K562 (cell line): ENCODE measurements around the gene SMIM41. TPM values are rescaled to one million over a fixed set of nuclear protein-coding genes. Genes with fewer than 3 reads are reported as not detected.

Experiments
- ATAC-seq: fragments of 200-7000 bp; cut with Tn5 transposase; 3 replicates; pipeline ENCODE4 v1.9.1; 2020; ENCODE audit warnings: moderate library complexity
- BruUV-seq: library from RNA; stranded (reverse); fragments of 400-500 nt; replicated peaks from 2 replicates; lab custom pipeline; 2021; lab: Mats Ljungman, UMichigan
- CTCF ChIA-PET: fragments of 300-600 bp; formaldehyde crosslinking; extraction: SDS; loops from one replicate; lab custom pipeline; 2021; ENCODE audit warnings: low intra/inter-chr PET ratio; lab: Yijun Ruan, JAX
- POLR2A ChIA-PET: fragments of 300-600, 350-650 bp; sonication (Branson Sonifier 250); formaldehyde crosslinking; extraction: SDS; loops from one replicate; lab custom pipeline; 2021; ENCODE audit warnings: antibody characterized with exemption, inconsistent platforms; lab: Yijun Ruan, JAX
- DNase-seq, 4 experiments: peaks; one replicate each; pipeline versions ENCODE4 v3.0.0 to v3.0.0-alpha.2; 2011 to 2018; ENCODE audit warnings: low spot score in 3 of 4, mixed read lengths in 3 of 4; ENCODE audit errors: extremely low read depth in 1 of 4
- FAIRE-seq: peaks from 2 replicates; lab custom pipeline; 2011; peaks lifted over from hg19 to GRCh38; lab: Jason Lieb, UNC
- H2AFZ ChIP-seq: 2 replicates; pipeline ENCODE4 v1.6.0; 2011; ENCODE audit warnings: low read depth, low read length, control low read depth, inconsistent platforms
- H3K27ac ChIP-seq: fragments of 200-600 bp; 3 replicates; pipeline ENCODE4 v1.8.0; 2011; ENCODE audit warnings: low read depth, mild to moderate bottlenecking, control low read depth, inconsistent platforms, low read length, moderate library complexity, mixed read lengths; ENCODE audit errors: extremely low read depth
- H3K27me3 ChIP-seq, 2 experiments: fragments of 300-600 bp in 1 of 2; 2 replicates in 1 of 2; 3 replicates in 1 of 2; pipeline versions ENCODE4 v1.6.0 to v1.8.0; 2011; ENCODE audit warnings: inconsistent platforms in 2 of 2, low read length in 2 of 2, mild to moderate bottlenecking in 1 of 2, mixed read lengths in 1 of 2, moderate library complexity in 1 of 2; ENCODE audit not compliant: control insufficient read depth in 2 of 2, insufficient read depth in 2 of 2
- H3K36me3 ChIP-seq: fragments of 300-600 bp; 3 replicates; pipeline ENCODE4 v1.8.0; 2011; ENCODE audit warnings: mild to moderate bottlenecking, low read length, inconsistent platforms; ENCODE audit not compliant: control insufficient read depth, insufficient read depth
- H3K4me1 ChIP-seq, 2 experiments: fragments of 200-600 bp in 1 of 2; replicated peaks in 1 of 2; 2 replicates in 1 of 2; 3 replicates in 1 of 2; pipeline versions ENCODE4 v1.5.1 to v1.8.0; 2011; ENCODE audit warnings: inconsistent platforms in 2 of 2, low read length in 2 of 2, mild to moderate bottlenecking in 1 of 2, mixed read lengths in 1 of 2, moderate library complexity in 1 of 2; ENCODE audit not compliant: control insufficient read depth in 2 of 2, insufficient read depth in 2 of 2
- H3K4me2 ChIP-seq: 2 replicates; pipeline ENCODE4 v1.6.1; 2011; ENCODE audit warnings: low read length, control low read depth, inconsistent platforms, mixed read lengths; ENCODE audit not compliant: insufficient read depth
- H3K4me3 ChIP-seq: fragments of 200-600 bp; sonication (generic), shearing (Covaris generic); 2 replicates; pipeline ENCODE4 v1.5.1; 2016; ENCODE audit warnings: control low read depth, inconsistent platforms
- H3K79me2 ChIP-seq: fragments of 200-600 bp; 3 replicates; pipeline ENCODE4 v1.8.0; 2011; ENCODE audit warnings: low read length, inconsistent platforms; ENCODE audit not compliant: control insufficient read depth, insufficient read depth
- H3K9ac ChIP-seq, 2 experiments: 2 replicates each; pipeline versions ENCODE4 v1.6.0 to v1.6.1; 2011; ENCODE audit warnings: low read depth in 2 of 2, low read length in 2 of 2, control low read depth in 1 of 2, inconsistent platforms in 1 of 2, mild to moderate bottlenecking in 1 of 2, mixed read lengths in 1 of 2; ENCODE audit not compliant: insufficient read depth in 1 of 2
- H3K9me1 ChIP-seq: one replicate; pipeline ENCODE4 v1.6.0; 2011; ENCODE audit warnings: inconsistent platforms, mild to moderate bottlenecking, low read length, moderate library complexity; ENCODE audit not compliant: control insufficient read depth, insufficient read depth
- H3K9me3 ChIP-seq: replicated peaks from 2 replicates; pipeline ENCODE4 v1.5.1; 2011; ENCODE audit warnings: low read depth, low read length, inconsistent platforms; ENCODE audit not compliant: control insufficient read depth, insufficient read depth
- H4K20me1 ChIP-seq: replicated peaks from 2 replicates; pipeline ENCODE4 v1.6.1; 2011; ENCODE audit warnings: low read length, inconsistent platforms, mixed read lengths; ENCODE audit not compliant: control insufficient read depth, insufficient read depth
- CTCF ChIP-seq, 3 experiments: IDR thresholded peaks in 2 of 3; conservative IDR thresholded peaks in 1 of 3; 2 replicates each; pipeline ENCODE4 v1.5.1; 2011 to 2012; ENCODE audit warnings: low read length in 3 of 3, mild to moderate bottlenecking in 3 of 3, control low read depth in 2 of 3, improper control_type of control experiment in 1 of 3, inconsistent platforms in 1 of 3, low read depth in 1 of 3, mixed read lengths in 1 of 3, moderate library complexity in 1 of 3; ENCODE audit not compliant: insufficient read depth in 2 of 3
- DPF2 ChIP-seq: fragments of 450-650 bp; IDR thresholded peaks from 2 replicates; pipeline ENCODE4 v1.6.1; 2016
- ETV6 ChIP-seq, 3 experiments: fragments of 150-350 bp in 1 of 3; sonication (generic) in 1 of 3; formaldehyde crosslinking in 1 of 3; IDR thresholded peaks; 2 replicates each; pipeline versions ENCODE4 v1.6.1 to v1.8.0; 2014 to 2022; ENCODE audit warnings: borderline replicate concordance in 2 of 3, low read depth in 2 of 3, antibody characterized with exemption in 1 of 3, low read length in 1 of 3, mild to moderate bottlenecking in 1 of 3, missing genetic modification reagents in 1 of 3
- ID3 ChIP-seq, 2 experiments: fragments of 250-450 bp in 1 of 2; fragments of 450-650 bp in 1 of 2; sonication (Bioruptor Pico) in 1 of 2; IDR thresholded peaks; 2 replicates each; pipeline versions ENCODE4 v1.6.1 to v1.8.0; 2016 to 2021; ENCODE audit warnings: mild to moderate bottlenecking in 2 of 2, moderate library complexity in 2 of 2, missing compliant biosample characterization in 1 of 2, missing genetic modification characterization in 1 of 2
- MEF2D ChIP-seq: conservative IDR thresholded peaks from 2 replicates; pipeline ENCODE4 v1.6.1; 2016; ENCODE audit warnings: low read depth, missing genetic modification characterization, missing compliant biosample characterization
- RAD21 ChIP-seq, 2 experiments: fragments of 250-450 bp in 1 of 2; fragments of 450-650 bp in 1 of 2; sonication (Bioruptor Pico) in 1 of 2; formaldehyde crosslinking in 1 of 2; IDR thresholded peaks in 1 of 2; conservative IDR thresholded peaks in 1 of 2; 2 replicates each; pipeline versions ENCODE4 v1.4.0 to v1.8.0; 2020 to 2022; ENCODE audit warnings: mild to moderate bottlenecking in 2 of 2, moderate library complexity in 1 of 2
- RCOR1 ChIP-seq, 2 experiments: IDR thresholded peaks; 2 replicates each; pipeline ENCODE4 v1.6.1; 2012; ENCODE audit warnings: low read depth in 2 of 2, low read length in 2 of 2, borderline replicate concordance in 1 of 2, improper control_type of control experiment in 1 of 2
- THRAP3 ChIP-seq: fragments of 450-650 bp; IDR thresholded peaks from 2 replicates; pipeline ENCODE4 v1.6.1; 2016; ENCODE audit warnings: mild to moderate bottlenecking, inconsistent platforms, borderline replicate concordance
- ZBTB7A ChIP-seq: IDR thresholded peaks from 2 replicates; pipeline ENCODE4 v1.6.1; 2011; ENCODE audit warnings: low read depth, mild to moderate bottlenecking, low read length, moderate library complexity, borderline replicate concordance; ENCODE audit not compliant: control insufficient read depth
- ZNF354B ChIP-seq: fragments of 250-450 bp; sonication (Bioruptor Pico); IDR thresholded peaks from 2 replicates; pipeline ENCODE4 v1.4.0; 2020
- WGBS: fragments of 100-300 bp; shearing (Covaris generic); methylation state at CpG from one replicate; pipeline ENCODE4 v1.1.6; 2016; ENCODE audit warnings: low coverage, mixed read lengths; ENCODE audit not compliant: insufficient coverage; ENCODE audit errors: missing lambda C conversion rate; 5-methylcytosine and 5-hydroxymethylcytosine counted together
- in situ Hi-C: fragments of 300-500 bp; cut with MboI; formaldehyde crosslinking; loops from 4 replicates; pipeline ENCODE4 v1.15.0; 2018; ENCODE audit warnings: inconsistent platforms, mixed read lengths
- intact Hi-C: fragments of 100-400 bp; cut with micrococcal nuclease; formaldehyde crosslinking; loops from 2 replicates; pipeline ENCODE4 v1.14.2; 2022
- polyA plus RNA-seq, 8 experiments: library from polyadenylated mRNA; depleted of rRNA in 4 of 8; stranded (reverse) in 5 of 8; unstranded in 3 of 8; fragments of >200 nt; fragmentation: Nextera tagmentation in 2 of 8; fragmentation: Illumina TruSeq in 1 of 8; extraction: Ambion mirVana in 2 of 8; extraction: Trizol in 1 of 8; gene quantifications; 2 replicates each; pipeline versions ENCODE4 v1.2.1 to v1.2.3, GENCODE V29; 2011 to 2014; ENCODE audit warnings: inconsistent platforms in 1 of 8, missing spikeins in 1 of 8
- total RNA-seq, 7 experiments: library from RNA; depleted of rRNA in 6 of 7; stranded (reverse); fragments of >200 nt in 6 of 7; fragmentation: Illumina TruSeq in 2 of 7; extraction: Trizol in 2 of 7; gene quantifications; 2 replicates each; pipeline versions ENCODE4 v1.2.1 to v1.2.3, GENCODE V29; 2011 to 2021; ENCODE audit warnings: low replicate concordance in 1 of 7
- TF ChIP-seq, protein P1 (sequence below): sonication (generic); formaldehyde crosslinking; IDR thresholded peaks from 2 replicates; pipeline ENCODE4 v1.8.0; 2022; ENCODE audit warnings: missing genetic modification reagents, mild to moderate bottlenecking, moderate library complexity, borderline replicate concordance

SMIM41 gene
- total and polyA plus RNA-seq, 9 of the 15 experiments (the other 6 are each of a cell fraction or from before 2014, with no cell fraction given): not detected

DNA sequence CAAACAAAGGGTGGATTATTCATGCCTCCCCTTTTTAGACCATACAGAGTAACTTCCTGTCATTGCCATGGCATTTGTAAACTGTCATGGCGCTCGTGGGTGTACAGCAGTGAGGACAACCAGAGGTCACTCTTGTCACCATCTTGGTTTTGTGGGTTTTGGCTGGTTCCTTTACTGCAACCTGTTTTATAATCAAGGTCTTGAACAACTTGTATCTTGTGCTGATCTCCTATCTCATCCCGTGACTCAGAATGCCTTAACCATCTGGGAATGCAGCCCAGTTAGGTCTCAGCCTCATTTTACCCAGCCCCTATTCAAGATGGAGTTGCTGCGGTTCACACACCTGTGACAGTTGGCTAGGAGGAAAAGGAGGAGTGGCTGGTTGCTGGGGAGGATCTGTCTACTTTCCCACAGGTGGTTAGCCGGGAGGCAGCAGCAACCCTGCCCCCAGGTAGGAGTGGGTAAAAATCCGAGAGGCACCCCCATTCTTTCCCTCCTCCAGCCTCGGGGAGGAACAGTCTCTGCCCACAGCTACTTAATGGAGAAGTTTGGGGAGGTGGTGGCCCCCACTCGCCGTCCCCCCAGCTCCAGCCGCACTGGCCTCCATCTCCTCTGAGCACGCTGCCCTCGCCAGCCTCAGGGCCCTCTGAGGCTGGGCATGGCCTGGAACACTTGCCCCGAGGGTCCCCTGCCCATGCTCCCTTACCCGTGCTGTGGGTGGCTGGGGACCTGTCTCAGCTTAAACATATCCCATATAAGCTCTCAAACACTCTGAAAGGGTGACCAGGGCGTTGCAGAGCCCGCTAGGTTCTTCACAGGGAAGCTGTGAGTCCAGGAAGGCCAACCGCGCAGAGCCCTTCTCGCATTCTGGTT is 41.7 kb downstream of the SMIM41 start (continued):
- no peak for TF ChIP-seq ID3 (CRISPR knock-in tag; IDR thresholded peaks at IDR 0.05)
- TF ChIP-seq ID3 (tag; IDR thresholded peaks at IDR 0.05): peak; percentile 74; the same call in 1 of the 2 replicates
- TF ChIP-seq MEF2D: 0 out of 2 replicates have a peak, but pooled peaks have one; percentile 53
- TF ChIP-seq, all 486 proteins: peak for 14

GRCh38 chr12:52121824-52122539 is 42.5 kb downstream of the SMIM41 start:
- peak; percentile 83 for FAIRE-seq
- intact Hi-C loops (loop anchor here (1.0 to 5.0 kb wide), 2 partner anchors 40 to 97 kb away; no protein-coding TSS in a partner anchor), in situ Hi-C loops (loop anchor here (5.0 kb wide), 1 partner anchor 95 kb away; no protein-coding TSS in a partner anchor)
- ATAC-seq: peak; percentile 72
- H3K4me1 ChIP-seq: peaks cover 8 to 14% of the 10 kb centered on the region in 2 experiments; a peak in 3 of 5 replicates
- ChIA-PET POLR2A (interaction anchor here (0.6 to 0.8 kb wide), 5 partner anchors 97 to 1309 kb away, joined by 3 read pairs; no protein-coding TSS in a partner anchor), CTCF (interaction anchor here (0.6 to 3.2 kb wide), 5 partner anchors 39 to 129 kb away, joined by 3 to 32 read pairs (median 3); no protein-coding TSS in a partner anchor)
- peaks cover 20 to 62% of the 10 kb centered on the region in 2 experiments for H3K27me3 ChIP-seq
- H3K9ac ChIP-seq: no peak overlapping the region
- BruUV-seq: no TSS peak
- H3K79me2 ChIP-seq: no peaks in the 10 kb centered on the region
- 7% methylated on average over 16 of the region's 18 CpGs for WGBS
- no peaks in the 10 kb centered on the region for H3K9me3 ChIP-seq
- H3K36me3 ChIP-seq: no peaks in the 10 kb centered on the region
- no peak overlapping the region for H3K4me3 ChIP-seq
- peak; percentile 68 to 73 (median 72) for DNase-seq
- H4K20me1 ChIP-seq: no peaks in the 10 kb centered on the region
- peaks cover 2% of the 10 kb centered on the region for H3K9me1 ChIP-seq
- H3K27ac ChIP-seq: no peak overlapping the region
- no peak overlapping the region for H3K4me2 ChIP-seq
- no peak overlapping the region for H2AFZ ChIP-seq
- TF ChIP-seq ZNF354B (no peak), RAD21 (CRISPR knock-in tag; conservative IDR thresholded peaks at IDR 0.05 in 1 of 2, IDR thresholded peaks at IDR 0.05 in 1 of 2) (peak; percentile 28 to 69; a peak in 3 of 4 replicates), DPF2 (no peak), ZBTB7A (peak; percentile 84; the same call in 1 of the 2 replicates), ETV6 (IDR thresholded peaks at IDR 0.05; ENCODE audit: borderline replicate concordance in 1 of 2, low read depth in 2 of 2, low read length in 1 of 2) (no peak), ETV6 (CRISPR knock-in tag; IDR thresholded peaks at IDR 0.05; ENCODE audit: borderline replicate concordance) (no peak), RCOR1 (IDR thresholded peaks at IDR 0.05; ENCODE audit: borderline replicate concordance in 1 of 2, low read depth in 2 of 2, low read length in 2 of 2) (0 out of 4 replicates have a peak, but pooled peaks of 1 of the 2 experiments have one; percentile 25), CTCF (IDR thresholded peaks at IDR 0.05 in 2 of 3, conservative IDR thresholded peaks at IDR 0.05 in 1 of 3; ENCODE audit: insufficient read depth in 2 of 3, low read depth in 1 of 3, low read length in 3 of 3) (peak; percentile 70 to 86 (median 79)), THRAP3 (no peak)
- TF ChIP-seq, protein P1, sequence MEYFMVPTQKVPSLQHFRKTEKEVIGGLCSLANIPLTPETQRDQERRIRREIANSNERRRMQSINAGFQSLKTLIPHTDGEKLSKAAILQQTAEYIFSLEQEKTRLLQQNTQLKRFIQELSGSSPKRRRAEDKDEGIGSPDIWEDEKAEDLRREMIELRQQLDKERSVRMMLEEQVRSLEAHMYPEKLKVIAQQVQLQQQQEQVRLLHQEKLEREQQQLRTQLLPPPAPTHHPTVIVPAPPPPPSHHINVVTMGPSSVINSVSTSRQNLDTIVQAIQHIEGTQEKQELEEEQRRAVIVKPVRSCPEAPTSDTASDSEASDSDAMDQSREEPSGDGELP (CRISPR knock-in tag): peak; percentile 68
